KMS-11 (cell line): ENCODE data around the gene KLF17.

Source experiments
- H2AFZ ChIP-seq: fragments of 200-600 bp; sonication (generic); 2 replicates; pipeline ENCODE4 v1.6.1; 2016; ENCODE audit warnings: antibody characterized with exemption, mixed run types, low read depth
- H3K27ac ChIP-seq: fragments of 200-600 bp; sonication (generic); 2 replicates; pipeline ENCODE4 v1.6.1; 2016; ENCODE audit warnings: mild to moderate bottlenecking, mixed run types
- H3K27me3 ChIP-seq: fragments of 200-600 bp; sonication (generic); 2 replicates; pipeline ENCODE4 v1.6.1; 2017; ENCODE audit warnings: mild to moderate bottlenecking, low read depth, mixed run types, moderate library complexity; ENCODE audit not compliant: insufficient read depth
- H3K36me3 ChIP-seq: fragments of 200-600 bp; sonication (generic); 2 replicates; pipeline ENCODE4 v1.6.1; 2017; ENCODE audit warnings: mild to moderate bottlenecking, mixed run types; ENCODE audit not compliant: insufficient read depth
- H3K4me1 ChIP-seq: fragments of 200-600 bp; sonication (generic); 2 replicates; pipeline ENCODE4 v1.6.1; 2016; ENCODE audit warnings: mild to moderate bottlenecking, low read depth, mixed run types; ENCODE audit not compliant: poor library complexity, severe bottlenecking
- H3K4me2 ChIP-seq: fragments of 200-600 bp; sonication (generic); 2 replicates; pipeline ENCODE4 v1.7.0; 2016; ENCODE audit warnings: mild to moderate bottlenecking, mixed run types
- H3K4me3 ChIP-seq: fragments of 200-600 bp; sonication (generic); IDR thresholded peaks from 2 replicates; pipeline ENCODE4 v1.6.1; 2017; ENCODE audit warnings: low read depth, low read length, mixed read lengths; ENCODE audit not compliant: insufficient read depth
- H3K79me2 ChIP-seq: fragments of 200-600 bp; sonication (generic); 2 replicates; pipeline ENCODE4 v1.6.1; 2016; ENCODE audit warnings: low read depth, mixed run types; ENCODE audit not compliant: insufficient read depth
- H3K9ac ChIP-seq: fragments of 200-600 bp; sonication (generic); 2 replicates; pipeline ENCODE4 v1.6.1; 2016; ENCODE audit warnings: mild to moderate bottlenecking, mixed run types
- H4K20me1 ChIP-seq: fragments of 200-600 bp; sonication (generic); 2 replicates; pipeline ENCODE4 v1.6.1; 2016; ENCODE audit warnings: mild to moderate bottlenecking, mixed run types; ENCODE audit not compliant: insufficient read depth
- CTCF ChIP-seq: fragments of 200-600 bp; sonication (generic); conservative IDR thresholded peaks from 2 replicates; pipeline ENCODE4 v1.6.1; 2017; ENCODE audit warnings: low read depth, mild to moderate bottlenecking, antibody characterized with exemption, low read length, moderate library complexity, mixed read lengths

KLF17 gene

GRCh38 chr1:44118682-44119081 lies at the start of gene KLF17:
Gene KLF17 (plus strand): TSS chr1:44118821. CDS start chr1:44118908, 87 bp downstream.
- H3K4me1 ChIP-seq: peaks cover under 1% of the 10 kb centered on the region
- H3K27ac ChIP-seq: no peak within 1 kb of the TSS
- no peaks in the 10 kb centered on the region for H3K27me3 ChIP-seq
- H3K4me3 ChIP-seq: no peak within 1 kb of the TSS
- H4K20me1 ChIP-seq: no peaks in the 10 kb centered on the region
- no peaks in the 10 kb centered on the region for H3K79me2 ChIP-seq
- no peak for TF ChIP-seq CTCF
- H3K4me2 ChIP-seq: no peak within 1 kb of the TSS
- no peak within 1 kb of the TSS for H3K9ac ChIP-seq
- H3K36me3 ChIP-seq: no peaks in the 10 kb centered on the region
- H2AFZ ChIP-seq: no peak within 1 kb of the TSS

GRCh38 chr1:44071461-44071860 lies 47.2 kb upstream of the KLF17 start:
- no peak for TF ChIP-seq CTCF
- no peak overlapping the region for H3K27ac ChIP-seq
- no peaks in the 10 kb centered on the region for H3K36me3 ChIP-seq
- H3K4me2 ChIP-seq: no peak overlapping the region
- H3K4me1 ChIP-seq: no peaks in the 10 kb centered on the region
- no peaks in the 10 kb centered on the region for H3K27me3 ChIP-seq
- H3K79me2 ChIP-seq: no peaks in the 10 kb centered on the region
- no peak overlapping the region for H2AFZ ChIP-seq
- no peak overlapping the region for H3K9ac ChIP-seq
- H4K20me1 ChIP-seq: no peaks in the 10 kb centered on the region
- H3K4me3 ChIP-seq: no peak overlapping the region

GRCh38 chr1:44072204-44072603 lies 46.4 kb upstream of the KLF17 start:
- H3K4me2 ChIP-seq: no peak overlapping the region
- no peaks in the 10 kb centered on the region for H3K36me3 ChIP-seq

GRCh38 chr1:44072821-44073220 lies 45.8 kb upstream of the KLF17 start:
- Histone ChIP-seq H3K4me3 (no peak overlapping the region), H3K27me3 (no peaks in the 10 kb centered on the region), H3K4me2 (no peak overlapping the region), H3K79me2 (no peaks in the 10 kb centered on the region), H3K9ac (no peak overlapping the region), H3K4me1 (no peaks in the 10 kb centered on the region), H4K20me1 (no peaks in the 10 kb centered on the region), H3K36me3 (no peaks in the 10 kb centered on the region), H2AFZ (no peak overlapping the region), H3K27ac (no peak overlapping the region)
- TF ChIP-seq CTCF: no peak

More at GRCh38 chr1:44072204-44072603, 46.4 kb upstream of the KLF17 start:
- Histone ChIP-seq H3K27me3 (no peaks in the 10 kb centered on the region), H4K20me1 (no peaks in the 10 kb centered on the region), H3K4me1 (no peaks in the 10 kb centered on the region), H3K4me3 (no peak overlapping the region), H3K9ac (no peak overlapping the region), H2AFZ (no peak overlapping the region), H3K27ac (no peak overlapping the region), H3K79me2 (no peaks in the 10 kb centered on the region)
- no peak for TF ChIP-seq CTCF
